ENCODE results near the gene TWNK. TPM values are rescaled to one million over a fixed set of nuclear protein-coding genes. Genes with fewer than 3 reads are reported as not detected.

TWNK gene
- total RNA-seq = 4.8 to 6.6 TPM (median 5.4 TPM) in 3 replicates
- long read RNA-seq, partial matches to known transcripts = 0 of 3 reads
- long read RNA-seq, other reads (novel, unspliced or antisense) = 1 of 3 reads

GRCh38 chr10:100986952-100987684 lies at the start of gene TWNK, which contains the start of gene MRPL43:
TWNK (plus strand) TSS chr10:100987543; CDS start chr10:100988211, 668 bp downstream.
MRPL43 (minus strand) TSS chr10:100987497; CDS start chr10:100987443, 54 bp downstream.
- no peak for TF ChIP-seq CTCF (IDR thresholded peaks at IDR 0.05)
- Mint-ChIP-seq H3K27me3 (ENCODE audit: low read depth) (no peaks in the 10 kb centered on the region), H3K36me3 (ENCODE audit: low read depth) (peaks cover 12% of the 10 kb centered on the region), H3K4me3 (ENCODE audit: unreplicated experiment) (peak within 1 kb of the TSS; percentile 100), H3K27ac (ENCODE audit: unreplicated experiment) (peak within 1 kb of the TSS; percentile 96), H3K9me3 (ENCODE audit: low read depth) (no peaks in the 10 kb centered on the region), H3K4me1 (ENCODE audit: low read depth) (peaks cover 27% of the 10 kb centered on the region)
- DNase-seq (ENCODE audit: low spot score) = peak; percentile 95

- no peak overlapping the region for H3K4me3 Mint-ChIP-seq (ENCODE audit: unreplicated experiment)
- H3K27ac Mint-ChIP-seq (ENCODE audit: unreplicated experiment) = peak overlapping the region; percentile 84
- no peaks in the 10 kb centered on the region for H3K9me3 Mint-ChIP-seq (ENCODE audit: low read depth)
- DNase-seq (ENCODE audit: low spot score) = no peak
- H3K36me3 Mint-ChIP-seq (ENCODE audit: low read depth) = peaks cover 28% of the 10 kb centered on the region
- peaks cover 22% of the 10 kb centered on the region for H3K4me1 Mint-ChIP-seq (ENCODE audit: low read depth)
- no peaks in the 10 kb centered on the region for H3K27me3 Mint-ChIP-seq (ENCODE audit: low read depth)
- no peak for TF ChIP-seq CTCF (IDR thresholded peaks at IDR 0.05)
These were observed 47.5 kb upstream of the TWNK start for GRCh38 chr10:100939763-100940344.

GRCh38 chr10:100942229-100942628 lies 45.1 kb upstream of the TWNK start:
- no peaks in the 10 kb centered on the region for H3K9me3 Mint-ChIP-seq (ENCODE audit: low read depth)
- no peaks in the 10 kb centered on the region for H3K27me3 Mint-ChIP-seq (ENCODE audit: low read depth)
- no peak for TF ChIP-seq CTCF (IDR thresholded peaks at IDR 0.05)
- no peak for DNase-seq (ENCODE audit: low spot score)
- no peak overlapping the region for H3K4me3 Mint-ChIP-seq (ENCODE audit: unreplicated experiment)
- peaks cover 22% of the 10 kb centered on the region for H3K4me1 Mint-ChIP-seq (ENCODE audit: low read depth)
- no peak overlapping the region for H3K27ac Mint-ChIP-seq (ENCODE audit: unreplicated experiment)
- H3K36me3 Mint-ChIP-seq (ENCODE audit: low read depth) = peaks cover 32% of the 10 kb centered on the region

GRCh38 chr10:100943508-100943907 lies 43.8 kb upstream of the TWNK start:
- H3K36me3 Mint-ChIP-seq (ENCODE audit: low read depth) = peaks cover 32% of the 10 kb centered on the region
- no peak overlapping the region for H3K4me3 Mint-ChIP-seq (ENCODE audit: unreplicated experiment)
- DNase-seq (ENCODE audit: low spot score) = no peak
- H3K4me1 Mint-ChIP-seq (ENCODE audit: low read depth) = peaks cover 19% of the 10 kb centered on the region
- no peaks in the 10 kb centered on the region for H3K27me3 Mint-ChIP-seq (ENCODE audit: low read depth)
- no peak for TF ChIP-seq CTCF (IDR thresholded peaks at IDR 0.05)
- no peak overlapping the region for H3K27ac Mint-ChIP-seq (ENCODE audit: unreplicated experiment)
- no peaks in the 10 kb centered on the region for H3K9me3 Mint-ChIP-seq (ENCODE audit: low read depth)

GRCh38 chr10:100945754-100946153 lies 41.6 kb upstream of the TWNK start:
- Mint-ChIP-seq H3K27ac (ENCODE audit: unreplicated experiment) (no peak overlapping the region), H3K4me1 (ENCODE audit: low read depth) (peaks cover 4% of the 10 kb centered on the region), H3K36me3 (ENCODE audit: low read depth) (peaks cover 30% of the 10 kb centered on the region), H3K27me3 (ENCODE audit: low read depth) (no peaks in the 10 kb centered on the region), H3K9me3 (ENCODE audit: low read depth) (no peaks in the 10 kb centered on the region), H3K4me3 (ENCODE audit: unreplicated experiment) (no peak overlapping the region)
- no peak for DNase-seq (ENCODE audit: low spot score)
- no peak for TF ChIP-seq CTCF (IDR thresholded peaks at IDR 0.05)

Data from chondrocyte (in vitro differentiated cells).